Stimulated activated naive CD8-positive, alpha-beta T cell treated with anti-CD3 and anti-CD28 coated beads, Interleukin-15, amount 100 ng/mL, for 72 hours (primary cell): ENCODE measurements around the gene LDB2.
"Not testable (repeated sequence)": the region's sequence is repeated elsewhere in the genome, so short reads cannot be mapped to it uniquely, and the experiment has no call there.

ENCODE experiments used
- ATAC-seq: fragments of 150-1000 bp; cut with Tn5 transposase; 2 replicates; pipeline ENCODE4 v1.10.0; 2021; ENCODE audit warnings: mild to moderate bottlenecking, moderate library complexity
- DNase-seq, 2 donors: peaks; one replicate each; pipeline ENCODE4 v3.0.0; 2021 to 2022
- H3K27ac Mint-ChIP-seq, 2 donors: one replicate each; pipeline ENCODE4 v1.8.0; 2022; ENCODE audit warnings: mild to moderate bottlenecking in 2 of 2, mixed read lengths in 2 of 2, moderate library complexity in 2 of 2
- H3K27me3 Mint-ChIP-seq: one replicate; pipeline ENCODE4 v1.8.0; 2022; ENCODE audit warnings: mixed read lengths
- H3K4me1 Mint-ChIP-seq: one replicate; pipeline ENCODE4 v1.8.0; 2022; ENCODE audit warnings: mild to moderate bottlenecking, mixed read lengths
- H3K4me3 Mint-ChIP-seq, 2 donors: one replicate each; pipeline ENCODE4 v1.8.0; 2022; ENCODE audit warnings: mild to moderate bottlenecking in 2 of 2, mixed read lengths in 2 of 2, moderate library complexity in 1 of 2
- H3K9me3 Mint-ChIP-seq, 2 donors: one replicate each; pipeline ENCODE4 v1.8.0; 2022; ENCODE audit warnings: mixed read lengths in 2 of 2

Gene LDB2

DNA sequence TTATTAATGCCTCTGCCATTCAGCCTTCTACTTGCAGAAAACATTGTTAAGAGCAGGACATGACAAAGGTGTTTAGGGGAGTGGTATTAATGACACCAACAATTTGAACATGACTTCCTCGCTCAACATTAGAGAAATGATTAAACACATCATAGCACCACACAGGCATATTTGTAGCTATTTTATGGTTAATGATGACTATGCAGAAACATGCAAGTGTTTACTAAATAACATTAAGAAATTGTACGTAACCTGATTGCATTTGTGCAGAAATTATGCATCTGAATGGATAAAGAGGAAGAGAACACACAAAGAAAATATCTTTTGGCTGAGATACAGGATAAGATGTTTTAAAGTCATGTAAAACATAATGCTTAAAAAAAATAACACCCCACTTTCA, 323.5 kb downstream of the LDB2 start:
- no peaks in the 10 kb centered on the region for H3K9me3 Mint-ChIP-seq
- H3K4me3 Mint-ChIP-seq = no peak overlapping the region

GRCh38 chr4:16573739-16574138, 324.7 kb downstream of the LDB2 start:
- Mint-ChIP-seq H3K4me3 (no peak overlapping the region), H3K9me3 (no peaks in the 10 kb centered on the region), H3K4me1 (no peaks in the 10 kb centered on the region), H3K27ac (no peak overlapping the region), H3K27me3 (no peaks in the 10 kb centered on the region)
- ATAC-seq = no peak
- DNase-seq = no peak

More for the DNA sequence above, 323.5 kb downstream of the LDB2 start:
- Mint-ChIP-seq H3K27ac (no peak overlapping the region), H3K4me1 (no peaks in the 10 kb centered on the region), H3K27me3 (no peaks in the 10 kb centered on the region)
- DNase-seq (no peak), ATAC-seq (no peak)

DNA sequence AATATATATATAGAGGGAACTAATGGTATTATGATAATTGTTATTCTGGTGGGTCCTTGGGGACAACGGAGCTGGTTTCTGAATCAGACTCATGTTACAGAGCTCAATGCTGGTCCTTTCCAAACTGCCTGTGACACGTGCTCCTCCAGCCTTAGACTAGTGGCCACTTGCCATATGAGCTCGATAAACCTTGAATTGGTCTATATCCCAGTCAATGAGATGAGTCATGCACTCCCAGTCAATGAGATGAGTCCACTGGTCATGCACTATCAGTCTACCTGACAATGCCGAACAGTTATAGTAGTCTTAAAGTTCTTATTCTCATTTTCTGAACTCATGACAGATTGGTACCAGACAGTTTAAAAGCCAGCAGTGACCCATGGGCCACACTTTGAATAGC, 325.2 kb downstream of the LDB2 start:
- no peak for DNase-seq
- H3K9me3 Mint-ChIP-seq = no peaks in the 10 kb centered on the region
- no peaks in the 10 kb centered on the region for H3K27me3 Mint-ChIP-seq
- H3K4me1 Mint-ChIP-seq = no peaks in the 10 kb centered on the region
- H3K4me3 Mint-ChIP-seq = no peak overlapping the region
- H3K27ac Mint-ChIP-seq = no peak overlapping the region
- ATAC-seq = no peak

DNA sequence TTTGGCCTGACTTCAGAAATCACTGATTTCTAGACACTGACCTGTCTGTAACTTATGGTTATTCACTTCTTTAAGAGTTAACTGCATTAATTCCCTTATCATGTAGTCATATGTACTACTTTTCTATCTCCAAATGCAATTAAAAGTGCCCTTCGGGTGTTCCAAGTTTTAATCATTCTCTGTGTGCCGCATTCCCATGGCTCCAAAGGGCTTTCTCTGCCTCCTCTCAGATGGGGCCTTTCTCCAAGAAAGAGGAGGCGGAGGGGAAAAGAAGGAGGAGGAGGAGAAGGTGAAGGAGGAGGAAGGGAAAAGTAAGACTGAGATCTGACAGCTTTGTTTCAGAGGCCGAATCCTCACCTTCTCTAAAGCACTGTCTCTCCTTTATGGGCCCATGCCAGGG, 325.8 kb downstream of the LDB2 start:
- H3K9me3 Mint-ChIP-seq = no peaks in the 10 kb centered on the region
- no peaks in the 10 kb centered on the region for H3K27me3 Mint-ChIP-seq
- H3K27ac Mint-ChIP-seq = no peak overlapping the region
- H3K4me1 Mint-ChIP-seq = no peaks in the 10 kb centered on the region
- no peak for ATAC-seq
- DNase-seq = no peak
- H3K4me3 Mint-ChIP-seq = no peak overlapping the region

DNA sequence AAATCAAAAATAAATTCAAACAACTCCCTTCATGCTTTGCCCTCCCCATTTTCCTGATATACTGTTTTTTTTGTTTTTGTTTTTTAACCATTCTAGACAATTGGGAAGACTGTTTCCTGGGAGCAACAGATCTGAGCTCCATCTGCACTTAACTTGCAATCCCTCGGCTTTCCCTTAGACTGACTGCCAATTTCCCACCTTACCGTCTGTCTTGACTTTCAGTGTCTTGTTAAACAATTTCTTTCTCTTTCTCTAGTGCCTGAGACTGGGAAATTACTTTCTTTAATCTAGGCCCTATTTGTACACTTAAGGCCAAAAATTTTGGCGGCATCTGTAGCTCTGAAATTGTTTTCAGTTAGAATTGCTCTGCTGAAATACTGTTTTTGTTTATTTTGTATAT, 326.3 kb downstream of the LDB2 start:
- Mint-ChIP-seq H3K4me1 (no peaks in the 10 kb centered on the region), H3K9me3 (no peaks in the 10 kb centered on the region), H3K27ac (no peak overlapping the region), H3K4me3 (no peak overlapping the region), H3K27me3 (no peaks in the 10 kb centered on the region)
- DNase-seq = no peak
- ATAC-seq = no peak

DNA sequence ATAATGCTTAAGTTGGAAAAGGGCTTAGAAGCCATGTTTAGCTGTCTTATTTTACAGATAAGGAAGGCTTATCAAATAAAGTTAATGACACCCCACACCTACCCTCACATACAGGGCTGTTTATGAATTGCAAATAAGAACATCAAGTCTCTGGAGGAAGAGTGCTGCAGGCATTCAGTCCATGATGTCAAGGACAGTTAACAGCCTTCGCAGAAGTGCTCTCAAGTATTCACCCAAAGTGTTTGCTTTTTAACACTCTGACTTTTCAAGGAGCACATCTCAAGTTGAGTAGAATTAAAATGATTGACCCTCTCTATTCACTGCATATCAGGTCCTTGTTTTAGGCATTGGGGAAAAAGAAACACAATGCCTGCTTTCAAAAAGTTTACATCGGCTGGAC, 328.7 kb downstream of the LDB2 start:
- no peaks in the 10 kb centered on the region for H3K9me3 Mint-ChIP-seq
- H3K4me3 Mint-ChIP-seq = no peak overlapping the region
- DNase-seq = no peak
- ATAC-seq = no peak
- no peaks in the 10 kb centered on the region for H3K4me1 Mint-ChIP-seq
- H3K27me3 Mint-ChIP-seq = no peaks in the 10 kb centered on the region
- H3K27ac Mint-ChIP-seq = no peak overlapping the region

DNA sequence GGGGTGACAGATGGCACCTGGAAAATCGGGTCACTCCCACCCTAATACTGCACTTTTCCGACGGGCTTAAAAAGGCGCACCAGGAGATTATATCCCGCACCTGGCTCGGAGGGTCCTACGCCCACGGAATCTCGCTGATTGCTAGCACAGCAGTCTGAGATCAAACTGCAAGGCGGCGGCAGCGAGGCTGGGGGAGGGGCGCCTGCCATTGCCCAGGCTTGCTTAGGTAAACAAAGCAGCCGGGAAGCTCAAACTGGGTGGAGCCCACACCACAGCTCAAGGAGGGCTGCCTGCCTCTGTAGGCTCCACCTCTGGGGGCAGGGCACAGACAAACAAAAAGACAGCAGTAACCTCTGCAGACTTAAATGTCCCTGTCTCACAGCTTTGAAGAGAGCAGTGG, 341.1 kb downstream of the LDB2 start:
- ATAC-seq, H3K27ac Mint-ChIP-seq, H3K4me3 Mint-ChIP-seq, DNase-seq, H3K4me1 Mint-ChIP-seq, H3K27me3 Mint-ChIP-seq: not testable (repeated sequence)
- H3K9me3 Mint-ChIP-seq = peaks cover 12 to 13% of the 10 kb centered on the region in 2 donors

GRCh38 chr4:16555156-16555555, 343.3 kb downstream of the LDB2 start:
- DNase-seq = no peak
- Mint-ChIP-seq H3K27ac (no peak overlapping the region), H3K9me3 (peaks cover 12 to 13% of the 10 kb centered on the region in 2 donors), H3K27me3 (no peaks in the 10 kb centered on the region), H3K4me1 (no peaks in the 10 kb centered on the region), H3K4me3 (no peak overlapping the region)
- ATAC-seq = no peak

DNA sequence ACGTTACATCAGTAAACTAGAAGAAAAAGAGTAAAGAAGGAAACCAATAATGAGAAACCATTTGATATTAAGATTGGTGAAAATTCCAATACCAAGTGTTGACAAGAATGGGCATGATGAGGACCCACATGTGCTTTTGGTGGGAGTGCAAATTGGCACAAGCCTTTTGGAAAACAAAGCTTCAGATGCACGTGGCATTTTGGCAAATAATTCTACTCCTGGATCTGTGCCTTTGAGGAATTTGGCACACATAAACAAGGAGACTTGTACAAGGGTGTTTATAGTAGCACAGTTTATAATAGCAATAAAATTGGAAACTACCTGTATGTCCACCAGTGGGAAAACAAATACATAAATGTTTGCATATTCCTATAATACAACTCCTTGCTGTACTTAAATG, 347.9 kb downstream of the LDB2 start:
- ATAC-seq (no peak), DNase-seq (no peak)
- Mint-ChIP-seq H3K27me3 (no peaks in the 10 kb centered on the region), H3K27ac (no peak overlapping the region), H3K4me3 (no peak overlapping the region), H3K9me3 (peaks cover 2 to 5% of the 10 kb centered on the region in 2 donors), H3K4me1 (no peaks in the 10 kb centered on the region)

- Mint-ChIP-seq H3K27ac (no peak overlapping the region), H3K4me1 (no peaks in the 10 kb centered on the region), H3K27me3 (no peaks in the 10 kb centered on the region), H3K4me3 (no peak overlapping the region), H3K9me3 (no peaks in the 10 kb centered on the region)
- ATAC-seq = no peak
- DNase-seq = no peak
Measured at GRCh38 chr4:16545656-16546055, 352.8 kb downstream of the LDB2 start.

DNA sequence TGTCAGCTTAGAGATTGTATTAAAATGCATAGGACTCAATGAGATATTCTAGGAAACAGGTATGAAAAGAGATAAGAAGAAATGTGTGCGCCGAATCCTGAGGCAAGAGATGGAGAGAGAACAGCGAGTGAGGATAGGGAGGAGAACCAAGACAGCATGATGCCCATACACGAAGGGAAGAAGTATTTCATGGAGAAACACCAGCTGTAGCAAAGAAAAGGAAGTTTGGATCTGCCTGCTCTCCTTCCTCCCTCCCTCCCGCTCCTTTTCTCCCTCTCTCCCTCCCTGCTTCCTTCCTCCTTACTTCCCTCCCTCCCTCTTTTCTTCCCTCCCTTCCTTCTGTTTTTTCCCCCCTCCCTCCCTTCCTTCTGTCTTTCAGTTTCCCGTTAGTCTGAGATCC, 353.6 kb downstream of the LDB2 start:
- Mint-ChIP-seq H3K4me3 (no peak overlapping the region), H3K27ac (no peak overlapping the region), H3K27me3 (no peaks in the 10 kb centered on the region), H3K9me3 (no peaks in the 10 kb centered on the region), H3K4me1 (no peaks in the 10 kb centered on the region)
- ATAC-seq (no peak), DNase-seq (no peak)

- ATAC-seq (no peak), DNase-seq (no peak)
- Mint-ChIP-seq H3K4me1 (no peaks in the 10 kb centered on the region), H3K27ac (no peak overlapping the region), H3K27me3 (no peaks in the 10 kb centered on the region), H3K9me3 (no peaks in the 10 kb centered on the region), H3K4me3 (no peak overlapping the region)
Measured at GRCh38 chr4:16544251-16544721, 354.2 kb downstream of the LDB2 start.

DNA sequence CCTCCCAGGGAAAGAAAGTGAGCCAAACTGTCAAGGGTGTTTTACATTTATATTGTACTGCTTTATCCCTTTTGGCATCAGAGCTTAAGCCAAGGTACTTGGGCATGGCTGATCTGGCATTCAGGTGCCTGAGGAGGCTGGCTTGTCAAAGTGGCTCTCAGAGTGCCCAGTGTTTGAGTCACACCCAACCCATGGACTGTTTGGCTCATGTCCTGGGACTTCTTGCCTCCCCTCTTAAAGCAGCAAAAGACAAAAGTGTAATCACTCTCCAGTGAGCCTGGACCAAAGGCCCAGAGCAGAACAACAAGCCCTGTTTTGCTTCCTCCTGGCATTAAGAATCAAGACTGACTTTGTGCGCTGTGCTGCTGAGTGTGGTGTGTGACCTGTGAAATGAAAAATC, 360.5 kb downstream of the LDB2 start:
- ATAC-seq = no peak
- Mint-ChIP-seq H3K4me1 (no peaks in the 10 kb centered on the region), H3K27ac (peak overlapping the region in 1 of 2 donors; percentile 74), H3K9me3 (no peaks in the 10 kb centered on the region), H3K4me3 (no peak overlapping the region), H3K27me3 (no peaks in the 10 kb centered on the region)
- DNase-seq = no peak

DNA sequence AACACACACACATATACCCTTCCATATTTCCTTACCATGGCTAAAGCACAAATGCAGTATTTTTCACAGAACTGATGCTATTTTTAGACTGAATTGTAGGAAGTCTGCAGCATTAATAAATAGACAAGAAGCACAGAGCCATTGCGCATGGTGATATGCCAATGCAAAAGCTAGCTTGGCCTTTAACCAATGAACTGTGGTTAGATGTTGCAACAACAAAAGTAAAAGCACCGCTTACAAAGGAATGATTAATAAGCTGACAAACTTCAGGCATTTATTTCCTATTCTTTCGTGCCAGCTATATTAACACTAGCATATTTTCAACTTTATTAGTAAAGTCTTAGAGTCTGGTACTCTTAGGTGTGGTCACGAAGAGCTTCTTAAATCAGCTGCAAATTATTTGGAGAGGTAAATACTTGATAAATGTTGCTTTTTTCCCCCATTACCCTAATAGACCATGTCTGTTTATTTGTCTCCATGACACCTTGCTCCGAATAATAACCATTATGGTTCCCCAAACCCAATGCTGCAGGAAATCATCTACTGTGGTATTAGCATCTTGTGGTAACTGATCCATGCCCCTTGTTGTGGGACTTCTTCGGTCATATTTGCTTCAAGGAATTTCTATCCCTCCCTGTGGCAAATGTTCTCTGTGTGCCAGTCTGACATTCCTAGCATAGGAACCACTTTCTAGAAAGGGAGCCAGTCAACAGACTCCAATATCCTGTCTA, 366.0 kb downstream of the LDB2 start:
- Mint-ChIP-seq H3K9me3 (no peaks in the 10 kb centered on the region), H3K4me3 (no peak overlapping the region), H3K4me1 (no peaks in the 10 kb centered on the region), H3K27ac (no peak overlapping the region), H3K27me3 (peaks cover 7% of the 10 kb centered on the region)
- ATAC-seq = no peak
- no peak for DNase-seq

- H3K27ac Mint-ChIP-seq = no peak overlapping the region
- no peak overlapping the region for H3K4me3 Mint-ChIP-seq
- DNase-seq (no peak), ATAC-seq (no peak)
- peaks cover 7% of the 10 kb centered on the region for H3K27me3 Mint-ChIP-seq
- H3K9me3 Mint-ChIP-seq = no peaks in the 10 kb centered on the region
- H3K4me1 Mint-ChIP-seq = no peaks in the 10 kb centered on the region
Measured at GRCh38 chr4:16530688-16531635, 367.5 kb downstream of the LDB2 start.

DNA sequence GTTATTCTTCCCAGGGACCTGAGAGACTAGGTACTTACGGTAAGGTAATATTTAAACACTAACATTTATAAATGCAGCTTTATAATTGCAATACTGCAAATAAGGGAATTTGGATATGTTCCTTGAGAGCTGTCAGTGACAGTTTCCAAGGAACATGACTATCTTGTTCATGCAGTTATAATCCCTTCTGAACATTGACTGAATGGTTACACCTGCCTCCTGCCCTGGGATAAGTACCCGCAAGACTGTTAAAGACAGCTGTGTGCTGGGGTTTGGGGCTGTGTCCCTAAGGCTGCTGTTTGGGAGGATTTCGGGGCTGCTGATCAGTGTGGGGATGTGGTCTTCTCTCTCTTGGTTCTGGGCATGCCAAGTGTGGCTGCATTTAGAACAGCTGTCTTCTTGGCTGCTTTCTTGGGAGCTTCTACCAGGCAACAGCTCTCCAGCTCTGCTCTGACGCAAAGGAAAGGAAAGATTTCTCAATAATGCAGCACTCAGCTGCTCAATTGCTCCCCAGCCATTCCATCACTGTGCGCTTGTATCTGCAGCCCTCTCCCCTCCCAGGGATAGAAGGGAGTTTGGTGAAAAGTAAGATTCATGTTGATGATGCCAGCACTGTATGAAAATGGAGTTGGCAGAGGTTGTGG, 373.4 kb downstream of the LDB2 start:
- no peak for ATAC-seq
- H3K9me3 Mint-ChIP-seq = no peaks in the 10 kb centered on the region
- no peaks in the 10 kb centered on the region for H3K4me1 Mint-ChIP-seq
- H3K27ac Mint-ChIP-seq = no peak overlapping the region
- H3K27me3 Mint-ChIP-seq = no peaks in the 10 kb centered on the region
- DNase-seq = no peak
- H3K4me3 Mint-ChIP-seq = no peak overlapping the region
